Measurements from ENCODE around the gene SLC35B2. TPM values are rescaled to one million over a fixed set of nuclear protein-coding genes. Genes with fewer than 3 reads are reported as not detected.

The SLC35B2 gene
- total RNA-seq, 1 experiment from 2014 or later: 28.9 TPM

DNA sequence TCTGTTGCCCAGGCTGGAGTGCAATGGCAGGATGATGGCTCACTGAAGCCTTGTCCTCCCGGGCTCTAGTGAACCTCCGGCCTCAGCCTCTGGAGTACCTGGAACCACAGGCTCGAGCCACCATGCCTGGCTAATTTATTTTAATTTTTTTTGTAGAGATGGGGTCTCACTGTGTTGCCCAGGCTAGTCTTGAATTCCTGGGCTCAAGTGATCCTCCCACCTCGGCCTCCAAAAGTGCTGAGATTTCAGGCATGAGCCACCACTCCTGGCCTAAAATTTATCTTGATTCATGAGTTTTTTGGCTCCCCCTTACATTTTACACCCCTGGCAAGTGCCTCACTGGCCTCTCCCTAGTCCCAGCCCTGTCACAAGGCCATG is 36.4 kb downstream of the SLC35B2 start:
- Mint-ChIP-seq H3K4me3 (no peak overlapping the region; the same call in 1 of the 2 replicates), H3K9me3 (no peaks in the 10 kb centered on the region), H3K4me1 (peaks cover 69% of the 10 kb centered on the region), H3K27ac (peak overlapping the region; percentile 95), H3K36me3 (no peaks in the 10 kb centered on the region), H3K27me3 (ENCODE audit: low read depth) (no peaks in the 10 kb centered on the region)
- no peak for TF ChIP-seq TP53 (CRISPR knock-in tag; IDR thresholded peaks at IDR 0.05)
- TF ChIP-seq, protein P1, sequence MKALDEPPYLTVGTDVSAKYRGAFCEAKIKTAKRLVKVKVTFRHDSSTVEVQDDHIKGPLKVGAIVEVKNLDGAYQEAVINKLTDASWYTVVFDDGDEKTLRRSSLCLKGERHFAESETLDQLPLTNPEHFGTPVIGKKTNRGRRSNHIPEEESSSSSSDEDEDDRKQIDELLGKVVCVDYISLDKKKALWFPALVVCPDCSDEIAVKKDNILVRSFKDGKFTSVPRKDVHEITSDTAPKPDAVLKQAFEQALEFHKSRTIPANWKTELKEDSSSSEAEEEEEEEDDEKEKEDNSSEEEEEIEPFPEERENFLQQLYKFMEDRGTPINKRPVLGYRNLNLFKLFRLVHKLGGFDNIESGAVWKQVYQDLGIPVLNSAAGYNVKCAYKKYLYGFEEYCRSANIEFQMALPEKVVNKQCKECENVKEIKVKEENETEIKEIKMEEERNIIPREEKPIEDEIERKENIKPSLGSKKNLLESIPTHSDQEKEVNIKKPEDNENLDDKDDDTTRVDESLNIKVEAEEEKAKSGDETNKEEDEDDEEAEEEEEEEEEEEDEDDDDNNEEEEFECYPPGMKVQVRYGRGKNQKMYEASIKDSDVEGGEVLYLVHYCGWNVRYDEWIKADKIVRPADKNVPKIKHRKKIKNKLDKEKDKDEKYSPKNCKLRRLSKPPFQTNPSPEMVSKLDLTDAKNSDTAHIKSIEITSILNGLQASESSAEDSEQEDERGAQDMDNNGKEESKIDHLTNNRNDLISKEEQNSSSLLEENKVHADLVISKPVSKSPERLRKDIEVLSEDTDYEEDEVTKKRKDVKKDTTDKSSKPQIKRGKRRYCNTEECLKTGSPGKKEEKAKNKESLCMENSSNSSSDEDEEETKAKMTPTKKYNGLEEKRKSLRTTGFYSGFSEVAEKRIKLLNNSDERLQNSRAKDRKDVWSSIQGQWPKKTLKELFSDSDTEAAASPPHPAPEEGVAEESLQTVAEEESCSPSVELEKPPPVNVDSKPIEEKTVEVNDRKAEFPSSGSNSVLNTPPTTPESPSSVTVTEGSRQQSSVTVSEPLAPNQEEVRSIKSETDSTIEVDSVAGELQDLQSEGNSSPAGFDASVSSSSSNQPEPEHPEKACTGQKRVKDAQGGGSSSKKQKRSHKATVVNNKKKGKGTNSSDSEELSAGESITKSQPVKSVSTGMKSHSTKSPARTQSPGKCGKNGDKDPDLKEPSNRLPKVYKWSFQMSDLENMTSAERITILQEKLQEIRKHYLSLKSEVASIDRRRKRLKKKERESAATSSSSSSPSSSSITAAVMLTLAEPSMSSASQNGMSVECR (CRISPR knock-in tag; IDR thresholded peaks at IDR 0.05; ENCODE audit: borderline replicate concordance): no peak
- TF ChIP-seq ZNF121 (CRISPR knock-in tag; IDR thresholded peaks at IDR 0.05): peak; percentile 90
- TF ChIP-seq MYBL2 (CRISPR knock-in tag; IDR thresholded peaks at IDR 0.05): no peak
- no peak for ATAC-seq
- CTCF ChIA-PET: interaction anchor here (0.6 to 10.7 kb wide), 16 partner anchors 12 to 146 kb away, joined by 3 to 174 read pairs (median 4); no protein-coding TSS in a partner anchor
- POLR2A ChIA-PET: interaction anchor here (0.9 to 5.7 kb wide), 2 partner anchors 20 to 25 kb away, joined by 3 to 63 read pairs; partner anchors contain the start of gene HSP90AB1
- DNase-seq (ENCODE audit: low spot score): no peak

DNA sequence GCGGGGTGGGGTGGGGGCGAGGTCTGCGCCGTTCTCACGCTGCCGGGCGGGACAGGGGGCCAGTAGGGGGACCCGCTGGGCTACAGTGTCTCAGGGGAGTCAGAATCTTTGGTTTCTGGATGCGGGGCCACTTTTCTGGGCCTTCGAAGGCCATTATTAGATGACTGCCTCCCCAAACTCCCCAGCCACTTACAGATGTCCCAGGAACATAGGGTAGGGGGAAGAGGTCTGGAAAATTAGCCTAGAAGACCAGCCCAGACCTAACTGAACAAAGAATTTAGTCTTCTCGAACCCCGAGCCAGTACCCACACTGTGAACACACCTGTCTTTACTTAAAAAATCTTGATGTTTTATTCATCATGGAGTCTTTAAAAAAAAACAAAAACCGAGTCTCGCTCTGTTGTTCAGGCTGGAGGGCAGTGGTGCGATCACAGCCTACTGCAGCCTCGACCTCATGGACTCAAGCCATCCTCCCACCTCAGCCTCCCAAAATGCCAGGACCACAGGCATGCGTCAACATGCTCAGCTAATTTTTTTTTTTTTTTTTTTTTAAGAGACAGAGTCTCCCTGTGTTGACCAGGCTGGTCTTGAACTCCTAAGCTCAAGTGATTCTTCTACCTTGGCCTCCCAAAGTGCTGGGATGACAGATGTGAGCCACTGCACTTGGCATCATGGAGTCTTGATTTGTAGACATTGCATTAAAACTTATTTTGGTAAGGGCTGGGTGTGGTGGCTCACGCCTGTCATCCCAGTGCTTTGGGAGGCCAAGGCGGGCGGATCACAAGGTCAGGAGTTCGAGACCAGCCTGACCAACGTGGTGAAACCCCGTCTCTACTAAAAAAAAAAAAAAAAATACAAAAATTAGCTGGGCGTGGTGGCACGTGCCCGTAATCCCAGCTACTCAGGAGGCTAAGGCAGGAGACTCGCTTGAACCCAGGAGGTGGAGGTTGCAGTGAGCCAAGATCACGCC is 37.2 kb downstream of the SLC35B2 start:
- Mint-ChIP-seq H3K36me3 (no peaks in the 10 kb centered on the region), H3K4me1 (peaks cover 61% of the 10 kb centered on the region), H3K27ac (peak overlapping the region; percentile 95), H3K9me3 (no peaks in the 10 kb centered on the region), H3K27me3 (ENCODE audit: low read depth) (no peaks in the 10 kb centered on the region), H3K4me3 (peak overlapping the region; percentile 56)
- TF ChIP-seq ZNF423 (CRISPR knock-in tag; IDR thresholded peaks at IDR 0.05): peak; percentile 17; the same call in 1 of the 2 replicates
- no peak for TF ChIP-seq EMX1 (CRISPR knock-in tag; IDR thresholded peaks at IDR 0.05)
- 0 out of 2 replicates have a peak, but pooled peaks have one; percentile 47 for TF ChIP-seq GTF2I (CRISPR knock-in tag; conservative IDR thresholded peaks at IDR 0.05)
- ATAC-seq: no peak
- ChIA-PET POLR2A (interaction anchor here (0.8 to 5.7 kb wide), 11 partner anchors 11 to 51 kb away, joined by 4 to 63 read pairs (median 5); partner anchors contain the start of gene HSP90AB1), CTCF (interaction anchor here (0.6 to 10.7 kb wide), 10 partner anchors 11 to 1808 kb away, joined by 3 to 174 read pairs (median 4); no protein-coding TSS in a partner anchor)
- no peak for DNase-seq (ENCODE audit: low spot score)

DNA sequence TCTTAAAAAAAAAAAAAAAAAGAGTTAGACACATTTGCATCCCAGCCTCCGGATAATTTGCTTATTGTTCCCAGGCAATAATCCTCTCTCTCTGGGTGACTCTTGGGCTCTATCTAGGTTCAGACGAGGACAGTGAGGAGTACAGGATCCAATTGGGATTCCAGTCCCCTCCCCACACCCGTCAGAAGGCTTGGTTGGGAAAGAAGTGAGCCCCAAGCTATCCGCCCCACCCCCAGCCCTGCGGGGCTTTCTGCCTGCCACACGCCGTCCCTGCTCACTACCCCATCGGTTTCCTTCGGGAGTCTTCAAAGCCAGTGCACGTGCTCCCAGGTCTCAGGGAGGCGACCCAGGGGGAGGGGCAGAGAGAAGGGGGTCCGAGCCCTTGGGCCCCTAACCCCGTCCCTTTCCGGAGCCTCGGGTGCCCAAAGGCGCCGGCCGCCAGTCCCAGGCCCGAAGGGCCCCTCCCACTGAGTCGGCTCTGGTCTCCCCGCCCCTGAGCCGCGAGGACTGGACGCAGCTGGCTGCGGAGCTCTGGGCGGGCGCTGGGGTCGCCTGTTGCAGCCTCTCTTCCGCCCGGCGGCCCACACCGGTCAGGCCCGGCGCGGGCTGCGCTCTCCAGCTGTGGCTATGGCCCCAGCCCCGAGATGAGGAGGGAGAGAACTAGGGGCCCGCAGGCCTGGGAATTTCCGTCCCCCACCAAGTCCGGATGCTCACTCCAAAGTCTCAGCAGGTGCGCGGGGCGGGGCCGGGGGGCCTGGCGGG is 38.1 kb downstream of the SLC35B2 start:
- H3K27me3 Mint-ChIP-seq (ENCODE audit: low read depth): no peaks in the 10 kb centered on the region
- H3K4me1 Mint-ChIP-seq: peaks cover 53% of the 10 kb centered on the region
- H3K4me3 Mint-ChIP-seq: peak overlapping the region; percentile 72
- no peaks in the 10 kb centered on the region for H3K36me3 Mint-ChIP-seq
- H3K9me3 Mint-ChIP-seq: no peaks in the 10 kb centered on the region
- DNase-seq (ENCODE audit: low spot score): peak; percentile 94
- POLR2A ChIA-PET: interaction anchor here (0.6 to 2.8 kb wide), 14 partner anchors 11 to 216 kb away, joined by 3 to 21 read pairs (median 4); partner anchors contain the start of gene HSP90AB1
- peak overlapping the region; percentile 99 for H3K27ac Mint-ChIP-seq
- CTCF ChIA-PET: interaction anchor here (0.6 to 10.7 kb wide), 12 partner anchors 14 to 1808 kb away, joined by 3 to 174 read pairs (median 3); no protein-coding TSS in a partner anchor
- ATAC-seq: peak; percentile 61
- TF ChIP-seq JUN (CRISPR knock-in tag; IDR thresholded peaks at IDR 0.05): no peak
- TF ChIP-seq, protein P2, sequence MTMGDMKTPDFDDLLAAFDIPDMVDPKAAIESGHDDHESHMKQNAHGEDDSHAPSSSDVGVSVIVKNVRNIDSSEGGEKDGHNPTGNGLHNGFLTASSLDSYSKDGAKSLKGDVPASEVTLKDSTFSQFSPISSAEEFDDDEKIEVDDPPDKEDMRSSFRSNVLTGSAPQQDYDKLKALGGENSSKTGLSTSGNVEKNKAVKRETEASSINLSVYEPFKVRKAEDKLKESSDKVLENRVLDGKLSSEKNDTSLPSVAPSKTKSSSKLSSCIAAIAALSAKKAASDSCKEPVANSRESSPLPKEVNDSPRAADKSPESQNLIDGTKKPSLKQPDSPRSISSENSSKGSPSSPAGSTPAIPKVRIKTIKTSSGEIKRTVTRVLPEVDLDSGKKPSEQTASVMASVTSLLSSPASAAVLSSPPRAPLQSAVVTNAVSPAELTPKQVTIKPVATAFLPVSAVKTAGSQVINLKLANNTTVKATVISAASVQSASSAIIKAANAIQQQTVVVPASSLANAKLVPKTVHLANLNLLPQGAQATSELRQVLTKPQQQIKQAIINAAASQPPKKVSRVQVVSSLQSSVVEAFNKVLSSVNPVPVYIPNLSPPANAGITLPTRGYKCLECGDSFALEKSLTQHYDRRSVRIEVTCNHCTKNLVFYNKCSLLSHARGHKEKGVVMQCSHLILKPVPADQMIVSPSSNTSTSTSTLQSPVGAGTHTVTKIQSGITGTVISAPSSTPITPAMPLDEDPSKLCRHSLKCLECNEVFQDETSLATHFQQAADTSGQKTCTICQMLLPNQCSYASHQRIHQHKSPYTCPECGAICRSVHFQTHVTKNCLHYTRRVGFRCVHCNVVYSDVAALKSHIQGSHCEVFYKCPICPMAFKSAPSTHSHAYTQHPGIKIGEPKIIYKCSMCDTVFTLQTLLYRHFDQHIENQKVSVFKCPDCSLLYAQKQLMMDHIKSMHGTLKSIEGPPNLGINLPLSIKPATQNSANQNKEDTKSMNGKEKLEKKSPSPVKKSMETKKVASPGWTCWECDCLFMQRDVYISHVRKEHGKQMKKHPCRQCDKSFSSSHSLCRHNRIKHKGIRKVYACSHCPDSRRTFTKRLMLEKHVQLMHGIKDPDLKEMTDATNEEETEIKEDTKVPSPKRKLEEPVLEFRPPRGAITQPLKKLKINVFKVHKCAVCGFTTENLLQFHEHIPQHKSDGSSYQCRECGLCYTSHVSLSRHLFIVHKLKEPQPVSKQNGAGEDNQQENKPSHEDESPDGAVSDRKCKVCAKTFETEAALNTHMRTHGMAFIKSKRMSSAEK (CRISPR knock-in tag; IDR thresholded peaks at IDR 0.05; ENCODE audit: borderline replicate concordance): no peak
- no peak for TF ChIP-seq ZNF121 (CRISPR knock-in tag; IDR thresholded peaks at IDR 0.05)
- TF ChIP-seq TP53 (CRISPR knock-in tag; IDR thresholded peaks at IDR 0.05): no peak
- TF ChIP-seq, protein P3, sequence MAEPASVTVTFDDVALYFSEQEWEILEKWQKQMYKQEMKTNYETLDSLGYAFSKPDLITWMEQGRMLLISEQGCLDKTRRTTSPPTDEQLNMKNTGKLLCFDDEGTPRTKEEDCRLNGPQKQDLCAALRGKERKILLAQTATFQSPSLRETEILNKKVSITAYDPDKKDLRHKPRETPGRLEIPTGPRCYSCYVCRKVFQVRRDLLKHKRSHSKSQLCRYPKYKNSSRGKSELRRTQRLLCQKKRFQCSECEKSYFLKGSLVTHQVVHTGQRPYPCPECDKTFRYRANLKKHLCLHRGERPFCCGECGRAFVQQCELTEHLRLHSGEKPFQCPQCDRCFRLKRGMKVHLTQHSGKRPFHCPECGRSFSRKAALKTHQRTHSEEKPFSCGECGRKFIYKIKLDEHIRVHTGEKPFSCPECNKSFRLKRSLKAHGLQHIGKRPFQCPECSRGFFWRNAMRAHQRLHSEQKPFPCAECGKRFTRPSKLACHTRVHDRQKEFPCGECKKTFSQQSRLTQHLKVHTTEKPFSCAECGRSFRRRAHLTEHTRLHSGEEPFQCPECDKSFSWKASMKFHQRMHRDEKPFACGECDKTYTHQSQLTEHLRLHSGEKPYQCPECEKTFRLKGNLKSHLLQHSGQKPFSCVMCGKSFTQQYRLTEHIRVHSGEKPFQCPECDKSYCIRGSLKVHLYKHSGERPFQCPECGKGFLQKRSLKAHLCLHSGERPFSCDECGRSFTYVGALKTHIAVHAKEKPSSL (CRISPR knock-in tag; conservative IDR thresholded peaks at IDR 0.05): no peak
- TF ChIP-seq, protein P4, sequence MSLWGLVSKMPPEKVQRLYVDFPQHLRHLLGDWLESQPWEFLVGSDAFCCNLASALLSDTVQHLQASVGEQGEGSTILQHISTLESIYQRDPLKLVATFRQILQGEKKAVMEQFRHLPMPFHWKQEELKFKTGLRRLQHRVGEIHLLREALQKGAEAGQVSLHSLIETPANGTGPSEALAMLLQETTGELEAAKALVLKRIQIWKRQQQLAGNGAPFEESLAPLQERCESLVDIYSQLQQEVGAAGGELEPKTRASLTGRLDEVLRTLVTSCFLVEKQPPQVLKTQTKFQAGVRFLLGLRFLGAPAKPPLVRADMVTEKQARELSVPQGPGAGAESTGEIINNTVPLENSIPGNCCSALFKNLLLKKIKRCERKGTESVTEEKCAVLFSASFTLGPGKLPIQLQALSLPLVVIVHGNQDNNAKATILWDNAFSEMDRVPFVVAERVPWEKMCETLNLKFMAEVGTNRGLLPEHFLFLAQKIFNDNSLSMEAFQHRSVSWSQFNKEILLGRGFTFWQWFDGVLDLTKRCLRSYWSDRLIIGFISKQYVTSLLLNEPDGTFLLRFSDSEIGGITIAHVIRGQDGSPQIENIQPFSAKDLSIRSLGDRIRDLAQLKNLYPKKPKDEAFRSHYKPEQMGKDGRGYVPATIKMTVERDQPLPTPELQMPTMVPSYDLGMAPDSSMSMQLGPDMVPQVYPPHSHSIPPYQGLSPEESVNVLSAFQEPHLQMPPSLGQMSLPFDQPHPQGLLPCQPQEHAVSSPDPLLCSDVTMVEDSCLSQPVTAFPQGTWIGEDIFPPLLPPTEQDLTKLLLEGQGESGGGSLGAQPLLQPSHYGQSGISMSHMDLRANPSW (CRISPR knock-in tag; conservative IDR thresholded peaks at IDR 0.05; ENCODE audit: low read depth): no peak
- TF ChIP-seq NR1H2 (CRISPR knock-in tag; IDR thresholded peaks at IDR 0.05): no peak
